ENCODE measurements around the gene FTMT. TPM values are rescaled to one million over a fixed set of nuclear protein-coding genes. Genes with fewer than 3 reads are reported as not detected.

FTMT gene
- total RNA-seq, 3 donors from 2014 or later (not counting 1 experiment from before 2014, with no cell fraction given), result not detected

GRCh38 chr5:121899346-121899745, 47.7 kb downstream of the FTMT start:
- no peaks in the 10 kb centered on the region for H3K4me1 ChIP-seq (ENCODE audit: control insufficient read depth, insufficient read depth, low read length)
- Mint-ChIP-seq H3K4me1 (no peaks in the 10 kb centered on the region), H3K4me3 (no peak overlapping the region), H3K9me3 (peaks cover 2 to 5% of the 10 kb centered on the region in 2 donors), H3K36me3 (no peaks in the 10 kb centered on the region), H3K27me3 (ENCODE audit: low read depth in 2 of 2) (no peaks in the 10 kb centered on the region), H3K27ac (no peak overlapping the region)
- ATAC-seq (no peak), DNase-seq (no peak)
- H3K4me3 ChIP-seq (ENCODE audit: low read length), result no peak overlapping the region
- H3K9me3 ChIP-seq (ENCODE audit: control insufficient read depth, insufficient read depth, low read length), result no peaks in the 10 kb centered on the region
- H3K27ac ChIP-seq (ENCODE audit: low read length), result no peak overlapping the region
- no peak for TF ChIP-seq CTCF (IDR thresholded peaks at IDR 0.05)
- no peaks in the 10 kb centered on the region for H3K36me3 ChIP-seq (ENCODE audit: control insufficient read depth, insufficient read depth, low read length)
- intact Hi-C loops (cut with micrococcal nuclease), result no loop called here
- H3K27me3 ChIP-seq (ENCODE audit: control insufficient read depth, insufficient read depth, low read length), result no peaks in the 10 kb centered on the region

Other genes with a start within 250 kb of the FTMT start
- gene SRFBP1, start 110.1 kb downstream of the FTMT start, total RNA-seq, result 1 to 10 TPM; 6.4 to 7.1 (median 6.7) TPM
- gene LOX, start 226.4 kb downstream of the FTMT start, total RNA-seq, result under 1 TPM in 2 of 3 donors, not detected in 1; 0.05 to 0.16 TPM